ENCODE data around the gene MMP20. TPM values are rescaled to one million over a fixed set of nuclear protein-coding genes. Genes with fewer than 3 reads are reported as not detected.

Gene MMP20
- total RNA-seq, 1 experiment from 2014 or later = 0.30 TPM

- no peak overlapping the region for H3K27ac ChIP-seq (ENCODE audit: low read depth, low read length)
- H3K9me2 ChIP-seq (ENCODE audit: insufficient read depth) = no peaks in the 10 kb centered on the region
- H3K4me2 ChIP-seq (ENCODE audit: low read length) = no peak overlapping the region
- intact Hi-C loops (cut with micrococcal nuclease) = no loop called here
- DNase-seq (ENCODE audit: low read depth, low spot score) (peak; percentile 64), ATAC-seq (peak; percentile 98)
- no peaks in the 10 kb centered on the region for H4K20me1 ChIP-seq (ENCODE audit: insufficient read depth)
- no peaks in the 10 kb centered on the region for H3K9me3 ChIP-seq (ENCODE audit: control insufficient read depth in 1 of 2, insufficient read depth in 1 of 2, low read depth in 1 of 2, low read length in 2 of 2)
- peaks cover 0 to 12% of the 10 kb centered on the region in 2 experiments; a peak in 1 of 4 replicates for H3K36me3 ChIP-seq (ENCODE audit: control insufficient read depth in 1 of 2, insufficient read depth in 2 of 2, low read length in 2 of 2)
- H3K4me1 ChIP-seq (ENCODE audit: control insufficient read depth in 1 of 2, insufficient read depth in 2 of 2, low read length in 2 of 2) = peaks cover 7 to 35% of the 10 kb centered on the region in 2 experiments
- no peaks in the 10 kb centered on the region for H3K27me3 ChIP-seq (ENCODE audit: insufficient read depth, low read length)
- RAD21 ChIA-PET (ENCODE audit: low non-redundant PET in 1 of 2, low total read pairs in 2 of 2, uncharacterized antibody in 2 of 2, unreplicated experiment in 2 of 2) = interaction anchor here in 1 of 2 experiments (1.3 kb wide), 1 partner anchor 20 kb away, joined by 3 read pairs; no protein-coding TSS in a partner anchor
- no TSS peak for BruUV-seq (replicated peaks)
- no peak overlapping the region for H3K4me3 ChIP-seq (replicated peaks in 1 of 2; ENCODE audit: low read depth in 1 of 2, low read length in 2 of 2)
- no peak overlapping the region for H3K9ac ChIP-seq (ENCODE audit: low read length)
- POLR2A ChIA-PET = no interaction called here
- peak overlapping the region; percentile 7 for H2AFZ ChIP-seq (ENCODE audit: low read depth, low read length, poor library complexity, severe bottlenecking)
- CTCF ChIA-PET = interaction anchor here (0.9 to 1.5 kb wide), 2 partner anchors 20 to 73 kb away, joined by 4 read pairs; no protein-coding TSS in a partner anchor
- H3K79me2 ChIP-seq (ENCODE audit: insufficient read depth, low read length) = no peaks in the 10 kb centered on the region
- TF ChIP-seq ELF1 (IDR thresholded peaks at IDR 0.05; ENCODE audit: borderline replicate concordance, low read depth) (no peak), ATF3 (IDR thresholded peaks at IDR 0.05) (no peak), ZBTB33 (IDR thresholded peaks at IDR 0.05; ENCODE audit: extremely low read depth, insufficient replicate concordance, low read length) (no peak), SIN3A (IDR thresholded peaks at IDR 0.05; ENCODE audit: low read depth) (no peak), TCF7L2 (IDR thresholded peaks at IDR 0.05; ENCODE audit: borderline replicate concordance, extremely low read depth, insufficient read depth, insufficient read length) (no peak), EZH2phosphoT487 (IDR thresholded peaks at IDR 0.05; ENCODE audit: borderline replicate concordance) (no peak), ZNF274 (IDR thresholded peaks at IDR 0.05; ENCODE audit: low read depth, low read length) (no peak), CTCF (IDR thresholded peaks at IDR 0.05 in 2 of 3, conservative IDR thresholded peaks at IDR 0.05 in 1 of 3; ENCODE audit: borderline replicate concordance in 1 of 3, insufficient read depth in 1 of 3, low read depth in 2 of 3, low read length in 2 of 3) (peak; percentile 48 to 79 (median 75); a peak in 5 of 6 replicates), SRF (IDR thresholded peaks at IDR 0.05; ENCODE audit: low read depth) (no peak), JUND (IDR thresholded peaks at IDR 0.05) (no peak), POLR2AphosphoS5 (IDR thresholded peaks at IDR 0.05; ENCODE audit: low read depth, low read length) (no peak), ZFX (IDR thresholded peaks at IDR 0.05) (no peak), YY1 (IDR thresholded peaks at IDR 0.05; ENCODE audit: extremely low read depth, insufficient replicate concordance, low read depth, low read length) (no peak), REST (IDR thresholded peaks at IDR 0.05; ENCODE audit: low read depth) (no peak), CBX3 (IDR thresholded peaks at IDR 0.05; ENCODE audit: low read depth) (peak; percentile 87; the same call in 1 of the 2 replicates), RAD21 (IDR thresholded peaks at IDR 0.05; ENCODE audit: low read depth) (peak; percentile 46), SP1 (IDR thresholded peaks at IDR 0.05; ENCODE audit: low read depth) (no peak), CEBPB (IDR thresholded peaks at IDR 0.05; ENCODE audit: low read depth) (no peak)
These were observed 32.2 kb downstream of the MMP20 start for GRCh38 chr11:102592634-102593581.
